Measurements from ENCODE around the gene AATF.

DNA sequence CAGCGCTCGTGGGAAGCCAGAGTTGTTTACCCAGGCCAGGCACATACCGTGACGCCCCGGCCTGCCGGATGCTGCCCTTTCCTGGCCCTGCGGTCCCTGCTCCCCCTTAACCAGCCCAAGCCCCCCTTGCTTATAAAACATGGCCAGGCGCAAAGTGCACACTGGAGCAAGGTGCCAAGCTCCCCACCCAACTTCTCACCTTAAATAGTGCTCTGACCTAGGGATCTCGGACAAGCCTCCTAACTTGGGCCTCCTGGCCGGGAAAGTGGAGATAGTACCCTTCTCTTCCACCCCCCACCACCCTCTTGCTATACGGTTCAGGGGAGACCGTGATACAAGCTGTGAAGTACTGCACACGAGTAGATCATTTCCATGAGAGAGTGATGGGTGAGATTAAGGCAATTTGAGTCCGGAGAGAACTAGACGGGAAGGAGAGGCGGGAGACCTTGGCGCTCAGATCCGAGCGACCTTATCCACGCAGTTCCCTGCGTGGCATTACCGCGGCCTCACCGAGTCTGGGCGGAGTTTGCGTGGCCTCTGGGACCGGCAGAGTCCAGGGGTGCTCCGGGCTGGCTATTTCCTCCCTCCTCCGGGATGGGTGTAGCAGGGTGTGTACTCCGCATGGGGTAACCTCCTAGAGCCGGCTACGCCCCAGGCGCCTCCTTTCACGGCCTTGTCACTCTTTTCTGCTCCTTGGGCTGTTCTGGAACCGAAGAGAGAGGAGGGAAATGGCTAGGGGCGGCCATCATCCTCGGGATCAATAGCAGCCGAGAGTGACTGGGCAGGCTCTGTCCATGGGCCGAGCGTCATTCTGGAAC, 15.9 kb upstream of the AATF start:
- TF ChIP-seq, protein P1, sequence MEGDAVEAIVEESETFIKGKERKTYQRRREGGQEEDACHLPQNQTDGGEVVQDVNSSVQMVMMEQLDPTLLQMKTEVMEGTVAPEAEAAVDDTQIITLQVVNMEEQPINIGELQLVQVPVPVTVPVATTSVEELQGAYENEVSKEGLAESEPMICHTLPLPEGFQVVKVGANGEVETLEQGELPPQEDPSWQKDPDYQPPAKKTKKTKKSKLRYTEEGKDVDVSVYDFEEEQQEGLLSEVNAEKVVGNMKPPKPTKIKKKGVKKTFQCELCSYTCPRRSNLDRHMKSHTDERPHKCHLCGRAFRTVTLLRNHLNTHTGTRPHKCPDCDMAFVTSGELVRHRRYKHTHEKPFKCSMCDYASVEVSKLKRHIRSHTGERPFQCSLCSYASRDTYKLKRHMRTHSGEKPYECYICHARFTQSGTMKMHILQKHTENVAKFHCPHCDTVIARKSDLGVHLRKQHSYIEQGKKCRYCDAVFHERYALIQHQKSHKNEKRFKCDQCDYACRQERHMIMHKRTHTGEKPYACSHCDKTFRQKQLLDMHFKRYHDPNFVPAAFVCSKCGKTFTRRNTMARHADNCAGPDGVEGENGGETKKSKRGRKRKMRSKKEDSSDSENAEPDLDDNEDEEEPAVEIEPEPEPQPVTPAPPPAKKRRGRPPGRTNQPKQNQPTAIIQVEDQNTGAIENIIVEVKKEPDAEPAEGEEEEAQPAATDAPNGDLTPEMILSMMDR (IDR thresholded peaks at IDR 0.05) = no peak
- TF ChIP-seq POLR2A (IDR thresholded peaks at IDR 0.05) (no peak), POLR2AphosphoS5 (IDR thresholded peaks at IDR 0.05) (no peak), EP300 (IDR thresholded peaks at IDR 0.05; ENCODE audit: low read depth) (no peak)

Data from transverse colon (tissue), 4 donors.